WTC11 (cell line): ENCODE measurements around the gene CSH1. TPM values are rescaled to one million over a fixed set of nuclear protein-coding genes. Genes with fewer than 3 reads are reported as not detected.

Experiments
- ATAC-seq: fragments of 200-7000 bp; cut with Tn5 transposase; 2 replicates; pipeline ENCODE4 v1.10.0; 2021; ENCODE audit warnings: mild to moderate bottlenecking, moderate library complexity
- CTCF ChIA-PET: fragments of 300-600 bp; sonication (Branson Sonifier 250); formaldehyde crosslinking; loops from one replicate; lab custom pipeline; 2021; ENCODE audit warnings: antibody characterized with exemption; lab: Charles Lee
- POLR2A ChIA-PET: fragments of 350-600 bp; sonication (Branson Sonifier 250); formaldehyde crosslinking; loops from one replicate; lab custom pipeline; 2021; ENCODE audit warnings: antibody characterized with exemption; lab: Charles Lee
- DNase-seq: peaks from one replicate; pipeline ENCODE4 v3.0.0; 2021; ENCODE audit warnings: low spot score
- H3K27ac Mint-ChIP-seq: 2 replicates; pipeline ENCODE4 v1.8.0; 2021; ENCODE audit warnings: mixed read lengths
- H3K27me3 Mint-ChIP-seq: 2 replicates; pipeline ENCODE4 v1.8.0; 2021; ENCODE audit warnings: low read depth, mild to moderate bottlenecking, moderate library complexity, mixed read lengths
- H3K36me3 Mint-ChIP-seq: 2 replicates; pipeline ENCODE4 v1.8.0; 2021; ENCODE audit warnings: mixed read lengths
- H3K4me1 Mint-ChIP-seq: 2 replicates; pipeline ENCODE4 v1.8.0; 2022; ENCODE audit warnings: mixed read lengths
- H3K4me3 Mint-ChIP-seq: 2 replicates; pipeline ENCODE4 v1.8.0; 2021; ENCODE audit warnings: mild to moderate bottlenecking, moderate library complexity, mixed read lengths
- H3K9me3 Mint-ChIP-seq: 2 replicates; pipeline ENCODE4 v1.8.0; 2021; ENCODE audit warnings: mixed read lengths
- CTCF ChIP-seq: fragments of 200-600 bp; IDR thresholded peaks from 2 replicates; pipeline ENCODE4 v1.8.0; 2022; ENCODE audit warnings: antibody characterized with exemption
- ERG ChIP-seq: fragments of 250-450 bp; sonication (Bioruptor Pico); IDR thresholded peaks from 2 replicates; pipeline ENCODE4 v1.8.0; 2021; ENCODE audit warnings: mild to moderate bottlenecking
- FOXP4 ChIP-seq: sonication (generic); formaldehyde crosslinking; IDR thresholded peaks from 2 replicates; pipeline ENCODE4 v1.8.0; 2022; ENCODE audit warnings: mild to moderate bottlenecking, missing genetic modification reagents
- GRHL2 ChIP-seq: fragments of 250-450 bp; sonication (Bioruptor Pico); IDR thresholded peaks from 2 replicates; pipeline ENCODE4 v1.8.0; 2022; ENCODE audit warnings: mild to moderate bottlenecking, moderate library complexity; ENCODE audit not compliant: insufficient replicate concordance, severe bottlenecking
- HMGA2 ChIP-seq: fragments of 250-450 bp; sonication (Bioruptor Pico); IDR thresholded peaks from 2 replicates; pipeline ENCODE4 v1.4.0; 2021; ENCODE audit warnings: mild to moderate bottlenecking, moderate library complexity
- IRF2 ChIP-seq: sonication (generic); formaldehyde crosslinking; IDR thresholded peaks from 2 replicates; pipeline ENCODE4 v1.8.0; 2022; ENCODE audit warnings: low read depth, missing genetic modification reagents, borderline replicate concordance
- JAZF1 ChIP-seq: fragments of 250-450 bp; sonication (Bioruptor Pico); IDR thresholded peaks from 2 replicates; pipeline ENCODE4 v1.9.0; 2021; ENCODE audit warnings: moderate library complexity, mild to moderate bottlenecking, inconsistent platforms
- JUN ChIP-seq: sonication (generic); formaldehyde crosslinking; IDR thresholded peaks from 2 replicates; pipeline ENCODE4 v1.8.0; 2023; ENCODE audit warnings: mild to moderate bottlenecking, missing genetic modification reagents
- NFE2L1 ChIP-seq: sonication (generic); formaldehyde crosslinking; IDR thresholded peaks from 2 replicates; pipeline ENCODE4 v1.8.1; 2023; ENCODE audit warnings: missing genetic modification reagents
- TCF7 ChIP-seq: sonication (generic); formaldehyde crosslinking; IDR thresholded peaks from 2 replicates; pipeline ENCODE4 v1.8.0; 2022; ENCODE audit warnings: mild to moderate bottlenecking, low read depth, missing genetic modification reagents, moderate library complexity
- TP53 ChIP-seq: sonication (generic); formaldehyde crosslinking; IDR thresholded peaks from 2 replicates; pipeline ENCODE4 v1.8.1; 2023; ENCODE audit warnings: mild to moderate bottlenecking, missing genetic modification reagents
- ZNF121 ChIP-seq: sonication (generic); formaldehyde crosslinking; IDR thresholded peaks from 2 replicates; pipeline ENCODE4 v1.8.0; 2023; ENCODE audit warnings: missing genetic modification reagents
- ZNF281 ChIP-seq: sonication (generic); formaldehyde crosslinking; IDR thresholded peaks from 2 replicates; pipeline ENCODE4 v1.8.0; 2023; ENCODE audit warnings: mild to moderate bottlenecking, missing genetic modification reagents
- total RNA-seq: library from RNA; stranded (reverse); gene quantifications from 3 replicates; pipeline ENCODE4 v1.2.3, GENCODE V29; 2021
- TF ChIP-seq, protein P1 (sequence below): sonication (generic); formaldehyde crosslinking; IDR thresholded peaks from 2 replicates; pipeline ENCODE4 v1.8.0; 2022; ENCODE audit warnings: mild to moderate bottlenecking, missing genetic modification reagents
- TF ChIP-seq, protein P2 (sequence below): sonication (generic); formaldehyde crosslinking; conservative IDR thresholded peaks from 2 replicates; pipeline ENCODE4 v1.8.1; 2022; ENCODE audit warnings: mild to moderate bottlenecking, missing genetic modification reagents
- TF ChIP-seq, protein P3 (sequence below): sonication (generic); formaldehyde crosslinking; IDR thresholded peaks from 2 replicates; pipeline ENCODE4 v1.8.1; 2023; ENCODE audit warnings: mild to moderate bottlenecking, missing genetic modification reagents

The CSH1 gene
- total RNA-seq, 1 experiment from 2014 or later: not detected

GRCh38 chr17:63940584-63940983 lies 44.2 kb upstream of the CSH1 start:
- H3K27ac Mint-ChIP-seq: no peak overlapping the region
- peaks cover 7% of the 10 kb centered on the region for H3K4me1 Mint-ChIP-seq
- TF ChIP-seq, protein P1, sequence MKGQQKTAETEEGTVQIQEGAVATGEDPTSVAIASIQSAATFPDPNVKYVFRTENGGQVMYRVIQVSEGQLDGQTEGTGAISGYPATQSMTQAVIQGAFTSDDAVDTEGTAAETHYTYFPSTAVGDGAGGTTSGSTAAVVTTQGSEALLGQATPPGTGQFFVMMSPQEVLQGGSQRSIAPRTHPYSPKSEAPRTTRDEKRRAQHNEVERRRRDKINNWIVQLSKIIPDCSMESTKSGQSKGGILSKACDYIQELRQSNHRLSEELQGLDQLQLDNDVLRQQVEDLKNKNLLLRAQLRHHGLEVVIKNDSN (CRISPR knock-in tag): no peak
- TF ChIP-seq GRHL2 (CRISPR knock-in tag) (no peak), ZNF281 (CRISPR knock-in tag) (no peak), FOXP4 (no peak)
- TF ChIP-seq, protein P2, sequence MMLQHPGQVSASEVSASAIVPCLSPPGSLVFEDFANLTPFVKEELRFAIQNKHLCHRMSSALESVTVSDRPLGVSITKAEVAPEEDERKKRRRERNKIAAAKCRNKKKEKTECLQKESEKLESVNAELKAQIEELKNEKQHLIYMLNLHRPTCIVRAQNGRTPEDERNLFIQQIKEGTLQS (CRISPR knock-in tag): no peak
- TF ChIP-seq, all 79 proteins: peak for 0
- DNase-seq (no peak), ATAC-seq (no peak)
- ChIA-PET CTCF (interaction anchor here (0.8 to 4.8 kb wide), 9 partner anchors 10 to 88 kb away, joined by 3 to 38 read pairs (median 4); partner anchors contain the start of genes CSHL1 and GH1), POLR2A (interaction anchor here (1.0 kb wide), 1 partner anchor 21 kb away, joined by 3 read pairs; no protein-coding TSS in a partner anchor)
- no peak overlapping the region for H3K4me3 Mint-ChIP-seq
- H3K9me3 Mint-ChIP-seq: no peaks in the 10 kb centered on the region
- no peaks in the 10 kb centered on the region; the same call in 1 of the 2 replicates for H3K27me3 Mint-ChIP-seq
- H3K36me3 Mint-ChIP-seq: no peaks in the 10 kb centered on the region; the same call in 1 of the 2 replicates

DNA sequence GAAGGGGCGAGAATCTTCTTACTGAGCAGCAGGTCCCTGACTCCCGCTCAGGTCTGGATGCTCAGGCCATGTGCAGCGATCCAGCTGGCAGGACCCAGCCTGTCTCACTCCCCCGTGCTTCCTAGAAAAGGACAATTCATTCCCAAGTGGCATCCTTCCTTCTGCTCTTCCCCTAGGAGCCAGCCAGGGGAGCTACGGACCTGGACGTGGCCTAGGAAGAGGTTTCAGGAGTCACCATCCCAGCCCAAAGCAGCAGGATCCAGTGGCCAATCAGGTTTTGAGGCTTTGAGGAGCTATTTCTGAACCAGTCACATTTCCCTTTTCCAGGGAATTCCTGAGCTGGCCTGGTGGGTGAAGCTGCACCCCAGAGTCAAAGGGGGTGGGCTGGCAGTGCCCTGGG lies 43.5 kb upstream of the CSH1 start:
- no peak for DNase-seq
- no peaks in the 10 kb centered on the region for H3K9me3 Mint-ChIP-seq
- no peaks in the 10 kb centered on the region; the same call in 1 of the 2 replicates for H3K27me3 Mint-ChIP-seq
- CTCF ChIA-PET: interaction anchor here (0.6 to 4.8 kb wide), 12 partner anchors 11 to 194 kb away, joined by 3 to 38 read pairs (median 4); partner anchors contain the start of genes CSHL1 and GH1
- POLR2A ChIA-PET: interaction anchor here (1.0 kb wide), 1 partner anchor 22 kb away, joined by 3 read pairs; no protein-coding TSS in a partner anchor
- no peak overlapping the region for H3K4me3 Mint-ChIP-seq
- H3K36me3 Mint-ChIP-seq: no peaks in the 10 kb centered on the region; the same call in 1 of the 2 replicates
- H3K27ac Mint-ChIP-seq: no peak overlapping the region
- TF ChIP-seq, protein P3, sequence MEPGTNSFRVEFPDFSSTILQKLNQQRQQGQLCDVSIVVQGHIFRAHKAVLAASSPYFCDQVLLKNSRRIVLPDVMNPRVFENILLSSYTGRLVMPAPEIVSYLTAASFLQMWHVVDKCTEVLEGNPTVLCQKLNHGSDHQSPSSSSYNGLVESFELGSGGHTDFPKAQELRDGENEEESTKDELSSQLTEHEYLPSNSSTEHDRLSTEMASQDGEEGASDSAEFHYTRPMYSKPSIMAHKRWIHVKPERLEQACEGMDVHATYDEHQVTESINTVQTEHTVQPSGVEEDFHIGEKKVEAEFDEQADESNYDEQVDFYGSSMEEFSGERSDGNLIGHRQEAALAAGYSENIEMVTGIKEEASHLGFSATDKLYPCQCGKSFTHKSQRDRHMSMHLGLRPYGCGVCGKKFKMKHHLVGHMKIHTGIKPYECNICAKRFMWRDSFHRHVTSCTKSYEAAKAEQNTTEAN (CRISPR knock-in tag): no peak
- peaks cover 5% of the 10 kb centered on the region for H3K4me1 Mint-ChIP-seq
- peak; percentile 54 for ATAC-seq

GRCh38 chr17:63939401-63939800 lies 43.0 kb upstream of the CSH1 start:
- no peaks in the 10 kb centered on the region; the same call in 1 of the 2 replicates for H3K27me3 Mint-ChIP-seq
- H3K9me3 Mint-ChIP-seq: no peaks in the 10 kb centered on the region
- DNase-seq: no peak
- no peaks in the 10 kb centered on the region; the same call in 1 of the 2 replicates for H3K36me3 Mint-ChIP-seq
- no peak for ATAC-seq
- POLR2A ChIA-PET: interaction anchor here (1.0 kb wide), 1 partner anchor 22 kb away, joined by 3 read pairs; no protein-coding TSS in a partner anchor
- H3K27ac Mint-ChIP-seq: no peak overlapping the region
- H3K4me3 Mint-ChIP-seq: no peak overlapping the region
- peaks cover 5% of the 10 kb centered on the region for H3K4me1 Mint-ChIP-seq
- CTCF ChIA-PET: interaction anchor here (0.9 to 4.8 kb wide), 8 partner anchors 10 to 194 kb away, joined by 3 to 38 read pairs (median 4); partner anchors contain the start of genes CSHL1 and GH1
- TF ChIP-seq HMGA2 (CRISPR knock-in tag) (no peak), IRF2 (no peak), TCF7 (CRISPR knock-in tag) (no peak), NFE2L1 (CRISPR knock-in tag) (no peak), JAZF1 (CRISPR knock-in tag) (no peak), FOXP4 (no peak), JUN (CRISPR knock-in tag) (no peak), TP53 (CRISPR knock-in tag) (no peak), ZNF121 (CRISPR knock-in tag) (no peak), ERG (CRISPR knock-in tag) (no peak), CTCF (no peak)
- TF ChIP-seq, protein P1 (CRISPR knock-in tag): no peak
